SK-N-MC (cell line): ENCODE results near the gene TRRAP.

ENCODE experiments used
- EZH2 ChIP-seq: fragments of 200-600 bp; sonication (generic); IDR thresholded peaks from one replicate; pipeline ENCODE4 v1.6.1; 2017; ENCODE audit warnings: antibody characterized with exemption
- POLR2AphosphoS5 ChIP-seq: IDR thresholded peaks from 2 replicates; pipeline ENCODE4 v1.6.1; 2012; ENCODE audit warnings: mild to moderate bottlenecking, low read depth, low read length, borderline replicate concordance

DNA sequence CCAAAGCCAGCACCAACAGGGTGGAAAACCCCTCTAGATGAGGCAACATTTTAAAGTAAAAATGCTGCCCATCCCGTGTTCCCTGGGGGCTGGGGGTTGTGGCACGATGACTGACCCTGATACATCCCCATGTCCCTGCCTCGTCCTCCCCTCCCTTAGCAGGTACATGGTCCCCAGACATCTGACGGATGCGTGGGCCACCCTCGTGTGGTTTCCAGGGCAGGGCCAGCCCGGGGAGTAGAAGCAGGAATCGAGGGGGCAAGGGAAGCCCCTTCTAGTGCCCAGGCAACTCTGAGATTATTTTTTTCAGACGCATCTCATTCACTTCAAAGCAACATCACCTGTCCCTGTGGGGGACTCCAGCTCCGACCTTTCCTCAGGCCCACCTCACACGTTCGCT is 12.0 kb upstream of the TRRAP start:
- TF ChIP-seq POLR2AphosphoS5 (no peak), EZH2 (no peak)
